HCT116 (cell line): ENCODE data around the gene TENM3. TPM values are rescaled to one million over a fixed set of nuclear protein-coding genes. Genes with fewer than 3 reads are reported as not detected.

ENCODE experiments used
- ATAC-seq: fragments of 200-7000 bp; cut with Tn5 transposase; 2 replicates; pipeline ENCODE4 v1.9.1; 2020; ENCODE audit warnings: mild to moderate bottlenecking, moderate library complexity
- BruUV-seq: library from RNA; stranded (reverse); fragments of 400-500 nt; replicated peaks from 2 replicates; lab custom pipeline; 2021; lab: Mats Ljungman, UMichigan
- CTCF ChIA-PET: fragments of 300-600 bp; sonication (Branson Sonifier 250); formaldehyde crosslinking; loops from one replicate; lab custom pipeline; 2021; ENCODE audit warnings: antibody characterized with exemption; lab: Charles Lee
- POLR2A ChIA-PET: fragments of 300-600, 350-600 bp; sonication (Branson Sonifier 250); formaldehyde crosslinking; loops from one replicate; lab custom pipeline; 2021; ENCODE audit warnings: antibody characterized with exemption; lab: Charles Lee
- RAD21 ChIA-PET, 2 experiments: fragments of 300-600 bp; sonication (Branson Sonifier 250); formaldehyde crosslinking; loops; one replicate each; lab custom pipeline; 2023; ENCODE audit warnings: low total read pairs in 2 of 2; ENCODE audit not compliant: uncharacterized antibody in 2 of 2, unreplicated experiment in 2 of 2, low non-redundant PET in 1 of 2; lab: Charles Lee
- DNase-seq: peaks from one replicate; pipeline ENCODE4 v3.0.0-alpha.2; 2010; ENCODE audit warnings: low read depth, low spot score
- H2AFZ ChIP-seq: fragments of 200-600 bp; shearing (Covaris generic), sonication (generic); 2 replicates; pipeline ENCODE4 v1.6.1; 2017; ENCODE audit warnings: low read depth, mixed run types, mixed read lengths, antibody characterized with exemption, low read length; ENCODE audit not compliant: poor library complexity, severe bottlenecking
- H3K27ac ChIP-seq: 2 replicates; pipeline ENCODE4 v1.5.1; 2012; ENCODE audit warnings: low read depth, low read length
- H3K27me3 ChIP-seq: fragments of 200-600 bp; sonication (generic); 2 replicates; pipeline ENCODE4 v1.6.1; 2016; ENCODE audit warnings: mixed run types, low read length, mixed read lengths; ENCODE audit not compliant: insufficient read depth
- H3K36me3 ChIP-seq, 2 experiments: fragments of 200-500 bp in 1 of 2; fragments of 200-600 bp in 1 of 2; sonication (Bioruptor generic) in 1 of 2; sonication (generic) in 1 of 2; 2 replicates each; pipeline versions ENCODE4 v1.5.1 to v1.6.1; 2014 to 2016; ENCODE audit warnings: low read length in 2 of 2, inconsistent platforms in 1 of 2, mixed read lengths in 1 of 2, mixed run types in 1 of 2; ENCODE audit not compliant: insufficient read depth in 2 of 2, control insufficient read depth in 1 of 2
- H3K4me1 ChIP-seq, 2 experiments: fragments of 200-600 bp in 1 of 2; sonication (generic) in 1 of 2; 2 replicates each; pipeline versions ENCODE4 v1.5.1 to v1.6.1; 2012 to 2017; ENCODE audit warnings: low read length in 2 of 2, inconsistent platforms in 1 of 2, mild to moderate bottlenecking in 1 of 2, mixed read lengths in 1 of 2, mixed run types in 1 of 2, moderate library complexity in 1 of 2; ENCODE audit not compliant: insufficient read depth in 2 of 2, control insufficient read depth in 1 of 2
- H3K4me2 ChIP-seq: fragments of 200-600 bp; sonication (generic); 2 replicates; pipeline ENCODE4 v1.6.1; 2017; ENCODE audit warnings: mixed run types, low read length, mixed read lengths
- H3K4me3 ChIP-seq, 2 experiments: fragments of 200-600 bp in 1 of 2; sonication (generic) in 1 of 2; replicated peaks in 1 of 2; 2 replicates each; pipeline ENCODE4 v1.5.1; 2011 to 2016; ENCODE audit warnings: low read length in 2 of 2, control low read depth in 1 of 2, low read depth in 1 of 2, mild to moderate bottlenecking in 1 of 2, mixed read lengths in 1 of 2, mixed run types in 1 of 2
- H3K79me2 ChIP-seq: fragments of 200-600 bp; sonication (generic); 2 replicates; pipeline ENCODE4 v1.6.1; 2017; ENCODE audit warnings: mild to moderate bottlenecking, mixed run types, low read length, moderate library complexity, mixed read lengths; ENCODE audit not compliant: insufficient read depth
- H3K9ac ChIP-seq: fragments of 200-600 bp; sonication (generic); 2 replicates; pipeline ENCODE4 v1.6.1; 2016; ENCODE audit warnings: low read length, mixed read lengths
- H3K9me2 ChIP-seq: fragments of 200-600 bp; sonication (generic), shearing (Covaris generic); 2 replicates; pipeline ENCODE4 v1.6.1; 2017; ENCODE audit warnings: mixed run types, mild to moderate bottlenecking, moderate library complexity; ENCODE audit not compliant: insufficient read depth
- H3K9me3 ChIP-seq, 2 experiments: fragments of 200-500 bp in 1 of 2; fragments of 200-600 bp in 1 of 2; sonication (Bioruptor generic) in 1 of 2; sonication (generic) in 1 of 2; 2 replicates each; pipeline ENCODE4 v1.6.1; 2014 to 2017; ENCODE audit warnings: low read length in 2 of 2, mixed read lengths in 2 of 2, inconsistent platforms in 1 of 2, low read depth in 1 of 2, mild to moderate bottlenecking in 1 of 2, mixed run types in 1 of 2, moderate library complexity in 1 of 2; ENCODE audit not compliant: control insufficient read depth in 1 of 2, insufficient read depth in 1 of 2
- H4K20me1 ChIP-seq: fragments of 200-600 bp; sonication (generic), shearing (Covaris generic); 2 replicates; pipeline ENCODE4 v1.6.1; 2017; ENCODE audit warnings: mixed run types, mild to moderate bottlenecking, moderate library complexity; ENCODE audit not compliant: insufficient read depth
- CBX3 ChIP-seq: IDR thresholded peaks from 2 replicates; pipeline ENCODE4 v1.6.1; 2012; ENCODE audit warnings: low read depth
- CEBPB ChIP-seq: IDR thresholded peaks from 2 replicates; pipeline ENCODE4 v1.6.1; 2012; ENCODE audit warnings: low read depth
- EGR1 ChIP-seq: IDR thresholded peaks from 2 replicates; pipeline ENCODE4 v1.6.1; 2012; ENCODE audit warnings: low read depth
- EZH2 ChIP-seq: fragments of 200-600 bp; sonication (generic); IDR thresholded peaks from 2 replicates; pipeline ENCODE4 v1.6.1; 2017; ENCODE audit warnings: antibody characterized with exemption, mixed run types
- EZH2phosphoT487 ChIP-seq: fragments of 200-600 bp; IDR thresholded peaks from 2 replicates; pipeline ENCODE4 v1.6.1; 2018; ENCODE audit warnings: antibody characterized with exemption, borderline replicate concordance
- FOSL1 ChIP-seq: IDR thresholded peaks from 2 replicates; pipeline ENCODE4 v1.6.1; 2012; ENCODE audit warnings: low read depth
- JUND ChIP-seq: IDR thresholded peaks from 2 replicates; pipeline ENCODE4 v1.6.1; 2012
- POLR2AphosphoS5 ChIP-seq: IDR thresholded peaks from 2 replicates; pipeline ENCODE4 v1.6.1; 2011; ENCODE audit warnings: mild to moderate bottlenecking, low read depth, low read length, moderate library complexity
- TCF7L2 ChIP-seq: IDR thresholded peaks from 2 replicates; pipeline ENCODE4 v1.7.0; 2011; ENCODE audit warnings: borderline replicate concordance, inconsistent platforms; ENCODE audit not compliant: insufficient read depth, insufficient read length; ENCODE audit errors: extremely low read depth
- YY1 ChIP-seq: IDR thresholded peaks from 2 replicates; pipeline ENCODE4 v1.6.1; 2011; ENCODE audit warnings: low read length, low read depth, moderate library complexity, mild to moderate bottlenecking; ENCODE audit not compliant: insufficient replicate concordance; ENCODE audit errors: extremely low read depth
- ZFX ChIP-seq: fragments of 450-650 bp; IDR thresholded peaks from 2 replicates; pipeline ENCODE4 v1.6.1; 2017
- intact Hi-C: fragments of 100-400 bp; cut with micrococcal nuclease; formaldehyde crosslinking; loops from 2 replicates; pipeline ENCODE4 v1.10.0; 2022
- total RNA-seq: library from RNA; stranded (reverse); gene quantifications from one replicate; pipeline ENCODE4 v1.2.1, GENCODE V29; 2021; ENCODE audit not compliant: unreplicated experiment
- TF ChIP-seq, protein P1 (sequence below): IDR thresholded peaks from 2 replicates; pipeline ENCODE4 v1.6.1; 2012; ENCODE audit warnings: low read depth
- TF ChIP-seq, protein P2 (sequence below): IDR thresholded peaks from 2 replicates; pipeline ENCODE4 v1.6.1; 2012
- TF ChIP-seq, protein P3 (sequence below): IDR thresholded peaks from 2 replicates; pipeline ENCODE4 v1.6.1; 2011; ENCODE audit warnings: mild to moderate bottlenecking, low read length, moderate library complexity; ENCODE audit not compliant: insufficient replicate concordance; ENCODE audit errors: extremely low read depth
- TF ChIP-seq, protein P4 (sequence below): IDR thresholded peaks from 2 replicates; pipeline ENCODE4 v1.6.1; 2012

TENM3 gene
- total RNA-seq, 1 experiment from 2014 or later = 0.54 TPM

DNA sequence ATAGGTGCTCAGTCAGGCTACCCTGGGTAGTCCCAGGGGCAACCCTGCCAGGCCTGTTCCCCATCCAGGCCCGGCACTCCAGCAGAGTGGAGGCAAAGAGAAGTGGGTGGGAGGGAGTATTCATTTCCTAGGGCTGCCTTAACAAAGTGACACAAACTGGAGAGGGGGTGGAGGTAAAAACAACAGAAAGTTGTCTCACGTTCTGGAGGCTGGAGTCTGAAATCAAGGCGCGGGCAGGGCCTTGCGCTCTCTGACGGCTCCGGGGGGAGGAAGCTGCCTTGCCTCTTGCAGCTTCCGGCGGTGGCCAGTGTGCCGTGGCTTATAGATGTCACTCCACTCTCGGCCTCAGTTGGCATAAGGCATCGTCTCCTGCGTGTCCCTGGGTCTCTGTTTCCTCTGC, 583.2 kb downstream of the TENM3 start (continued):
- TF ChIP-seq, protein P1, sequence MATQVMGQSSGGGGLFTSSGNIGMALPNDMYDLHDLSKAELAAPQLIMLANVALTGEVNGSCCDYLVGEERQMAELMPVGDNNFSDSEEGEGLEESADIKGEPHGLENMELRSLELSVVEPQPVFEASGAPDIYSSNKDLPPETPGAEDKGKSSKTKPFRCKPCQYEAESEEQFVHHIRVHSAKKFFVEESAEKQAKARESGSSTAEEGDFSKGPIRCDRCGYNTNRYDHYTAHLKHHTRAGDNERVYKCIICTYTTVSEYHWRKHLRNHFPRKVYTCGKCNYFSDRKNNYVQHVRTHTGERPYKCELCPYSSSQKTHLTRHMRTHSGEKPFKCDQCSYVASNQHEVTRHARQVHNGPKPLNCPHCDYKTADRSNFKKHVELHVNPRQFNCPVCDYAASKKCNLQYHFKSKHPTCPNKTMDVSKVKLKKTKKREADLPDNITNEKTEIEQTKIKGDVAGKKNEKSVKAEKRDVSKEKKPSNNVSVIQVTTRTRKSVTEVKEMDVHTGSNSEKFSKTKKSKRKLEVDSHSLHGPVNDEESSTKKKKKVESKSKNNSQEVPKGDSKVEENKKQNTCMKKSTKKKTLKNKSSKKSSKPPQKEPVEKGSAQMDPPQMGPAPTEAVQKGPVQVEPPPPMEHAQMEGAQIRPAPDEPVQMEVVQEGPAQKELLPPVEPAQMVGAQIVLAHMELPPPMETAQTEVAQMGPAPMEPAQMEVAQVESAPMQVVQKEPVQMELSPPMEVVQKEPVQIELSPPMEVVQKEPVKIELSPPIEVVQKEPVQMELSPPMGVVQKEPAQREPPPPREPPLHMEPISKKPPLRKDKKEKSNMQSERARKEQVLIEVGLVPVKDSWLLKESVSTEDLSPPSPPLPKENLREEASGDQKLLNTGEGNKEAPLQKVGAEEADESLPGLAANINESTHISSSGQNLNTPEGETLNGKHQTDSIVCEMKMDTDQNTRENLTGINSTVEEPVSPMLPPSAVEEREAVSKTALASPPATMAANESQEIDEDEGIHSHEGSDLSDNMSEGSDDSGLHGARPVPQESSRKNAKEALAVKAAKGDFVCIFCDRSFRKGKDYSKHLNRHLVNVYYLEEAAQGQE = no peak
- TF ChIP-seq EGR1 (no peak), ZFX (no peak)
- TF ChIP-seq, protein P2, sequence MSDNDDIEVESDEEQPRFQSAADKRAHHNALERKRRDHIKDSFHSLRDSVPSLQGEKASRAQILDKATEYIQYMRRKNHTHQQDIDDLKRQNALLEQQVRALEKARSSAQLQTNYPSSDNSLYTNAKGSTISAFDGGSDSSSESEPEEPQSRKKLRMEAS = no peak

DNA sequence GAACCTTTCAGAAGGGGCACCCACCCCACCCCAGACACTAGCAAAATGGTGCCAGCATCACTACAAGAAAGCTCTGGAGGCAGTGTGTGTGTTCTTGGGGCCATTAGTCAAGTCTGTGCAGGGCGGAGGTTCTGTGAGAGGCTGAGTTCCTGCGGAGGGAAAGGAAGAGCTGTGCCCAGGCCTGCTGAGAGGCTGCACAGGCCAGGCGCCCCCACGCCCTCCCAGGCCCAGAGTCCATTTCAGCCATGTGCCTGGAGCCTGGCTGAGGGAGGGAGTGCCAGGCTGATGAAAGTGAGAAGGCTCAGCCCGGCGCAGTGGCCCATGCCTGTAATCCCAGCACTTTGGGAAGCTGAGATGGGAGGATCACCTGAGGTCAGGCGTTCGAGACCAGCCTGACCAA, 584.0 kb downstream of the TENM3 start:
- CTCF ChIA-PET = no interaction called here
- no TSS peak for BruUV-seq
- TF ChIP-seq POLR2AphosphoS5 (no peak), EZH2 (no peak), YY1 (no peak), CEBPB (no peak), TCF7L2 (no peak), JUND (no peak), FOSL1 (no peak), EZH2phosphoT487 (no peak), CBX3 (no peak), EGR1 (no peak), ZFX (no peak)
- TF ChIP-seq, protein P1 = no peak
- TF ChIP-seq, protein P3, sequence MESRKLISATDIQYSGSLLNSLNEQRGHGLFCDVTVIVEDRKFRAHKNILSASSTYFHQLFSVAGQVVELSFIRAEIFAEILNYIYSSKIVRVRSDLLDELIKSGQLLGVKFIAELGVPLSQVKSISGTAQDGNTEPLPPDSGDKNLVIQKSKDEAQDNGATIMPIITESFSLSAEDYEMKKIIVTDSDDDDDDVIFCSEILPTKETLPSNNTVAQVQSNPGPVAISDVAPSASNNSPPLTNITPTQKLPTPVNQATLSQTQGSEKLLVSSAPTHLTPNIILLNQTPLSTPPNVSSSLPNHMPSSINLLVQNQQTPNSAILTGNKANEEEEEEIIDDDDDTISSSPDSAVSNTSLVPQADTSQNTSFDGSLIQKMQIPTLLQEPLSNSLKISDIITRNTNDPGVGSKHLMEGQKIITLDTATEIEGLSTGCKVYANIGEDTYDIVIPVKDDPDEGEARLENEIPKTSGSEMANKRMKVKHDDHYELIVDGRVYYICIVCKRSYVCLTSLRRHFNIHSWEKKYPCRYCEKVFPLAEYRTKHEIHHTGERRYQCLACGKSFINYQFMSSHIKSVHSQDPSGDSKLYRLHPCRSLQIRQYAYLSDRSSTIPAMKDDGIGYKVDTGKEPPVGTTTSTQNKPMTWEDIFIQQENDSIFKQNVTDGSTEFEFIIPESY = no peak
- TF ChIP-seq, protein P2 = no peak
- TF ChIP-seq, protein P4, sequence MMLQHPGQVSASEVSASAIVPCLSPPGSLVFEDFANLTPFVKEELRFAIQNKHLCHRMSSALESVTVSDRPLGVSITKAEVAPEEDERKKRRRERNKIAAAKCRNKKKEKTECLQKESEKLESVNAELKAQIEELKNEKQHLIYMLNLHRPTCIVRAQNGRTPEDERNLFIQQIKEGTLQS = no peak

More for the DNA sequence above, 584.0 kb downstream of the TENM3 start:
- Histone ChIP-seq H3K4me3 (no peak overlapping the region), H3K27me3 (peaks cover 10% of the 10 kb centered on the region; the same call in 1 of the 2 replicates), H3K79me2 (no peaks in the 10 kb centered on the region), H3K4me1 (no peaks in the 10 kb centered on the region), H3K9ac (no peak overlapping the region), H3K9me2 (no peaks in the 10 kb centered on the region), H3K27ac (no peak overlapping the region), H3K36me3 (no peaks in the 10 kb centered on the region), H3K4me2 (no peak overlapping the region), H2AFZ (no peak overlapping the region), H4K20me1 (no peaks in the 10 kb centered on the region), H3K9me3 (no peaks in the 10 kb centered on the region)
- intact Hi-C loops = no loop called here
- ChIA-PET RAD21 (no interaction called here), POLR2A (no interaction called here)
- DNase-seq (no peak), ATAC-seq (no peak; the same call in 1 of the 2 replicates)
